ENCODE results near the gene SLC4A4. TPM values are rescaled to one million over a fixed set of nuclear protein-coding genes. Genes with fewer than 3 reads are reported as not detected.

The SLC4A4 gene
- total and polyA plus RNA-seq, 4 donors, result 3.0 to 36.7 (median 8.2) TPM

DNA sequence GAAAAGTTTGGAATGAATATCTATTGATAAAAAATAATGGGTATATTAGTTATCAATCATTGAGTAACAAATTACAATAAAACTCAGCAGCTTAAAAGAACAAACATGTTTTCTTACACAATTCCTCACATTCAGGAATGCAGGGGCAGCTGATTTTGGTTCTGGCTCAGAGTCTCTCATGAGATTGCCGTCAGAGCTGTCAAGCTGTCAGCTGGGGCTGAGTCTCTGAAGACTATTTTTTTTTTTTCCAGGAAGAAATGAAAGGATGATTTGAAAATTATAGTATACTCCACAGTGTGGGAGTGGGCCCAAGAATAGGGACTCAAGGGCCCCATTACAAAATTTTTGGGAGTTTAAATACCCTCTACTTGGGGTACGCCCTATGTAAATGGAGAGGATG is 226.0 kb downstream of the SLC4A4 start:
- no peak for DNase-seq (ENCODE audit: low spot score)
- Histone ChIP-seq H3K4me1 (ENCODE audit: control insufficient read depth in 4 of 4, insufficient read depth in 4 of 4, low read length in 3 of 4) (peaks cover 0 to 2% (median 0%) of the 10 kb centered on the region in 4 donors), H3K36me3 (ENCODE audit: control insufficient read depth in 4 of 4, insufficient read depth in 3 of 4, low read depth in 1 of 4, low read length in 3 of 4) (peaks cover 0 to 9% (median under 1%) of the 10 kb centered on the region in 4 donors), H3K9me3 (ENCODE audit: control insufficient read depth in 4 of 4, low read length in 3 of 4) (no peaks in the 10 kb centered on the region), H3K4me3 (ENCODE audit: low read depth in 1 of 3, low read length in 3 of 3) (no peak overlapping the region), H3K27ac (ENCODE audit: low read depth in 1 of 2, low read length in 2 of 2) (no peak overlapping the region), H3K9ac (ENCODE audit: low read depth in 1 of 2, low read length in 2 of 2) (no peak overlapping the region), H3K27me3 (ENCODE audit: control insufficient read depth in 4 of 4, insufficient read depth in 4 of 4, low read length in 3 of 4) (no peaks in the 10 kb centered on the region)
- WGBS, result 88% methylated on average over 2 of the region's 2 CpGs
- TF ChIP-seq, protein P1, sequence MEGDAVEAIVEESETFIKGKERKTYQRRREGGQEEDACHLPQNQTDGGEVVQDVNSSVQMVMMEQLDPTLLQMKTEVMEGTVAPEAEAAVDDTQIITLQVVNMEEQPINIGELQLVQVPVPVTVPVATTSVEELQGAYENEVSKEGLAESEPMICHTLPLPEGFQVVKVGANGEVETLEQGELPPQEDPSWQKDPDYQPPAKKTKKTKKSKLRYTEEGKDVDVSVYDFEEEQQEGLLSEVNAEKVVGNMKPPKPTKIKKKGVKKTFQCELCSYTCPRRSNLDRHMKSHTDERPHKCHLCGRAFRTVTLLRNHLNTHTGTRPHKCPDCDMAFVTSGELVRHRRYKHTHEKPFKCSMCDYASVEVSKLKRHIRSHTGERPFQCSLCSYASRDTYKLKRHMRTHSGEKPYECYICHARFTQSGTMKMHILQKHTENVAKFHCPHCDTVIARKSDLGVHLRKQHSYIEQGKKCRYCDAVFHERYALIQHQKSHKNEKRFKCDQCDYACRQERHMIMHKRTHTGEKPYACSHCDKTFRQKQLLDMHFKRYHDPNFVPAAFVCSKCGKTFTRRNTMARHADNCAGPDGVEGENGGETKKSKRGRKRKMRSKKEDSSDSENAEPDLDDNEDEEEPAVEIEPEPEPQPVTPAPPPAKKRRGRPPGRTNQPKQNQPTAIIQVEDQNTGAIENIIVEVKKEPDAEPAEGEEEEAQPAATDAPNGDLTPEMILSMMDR (IDR thresholded peaks at IDR 0.05; ENCODE audit: low read depth, low read length, missing input control), result no peak
- TF ChIP-seq, protein P2, sequence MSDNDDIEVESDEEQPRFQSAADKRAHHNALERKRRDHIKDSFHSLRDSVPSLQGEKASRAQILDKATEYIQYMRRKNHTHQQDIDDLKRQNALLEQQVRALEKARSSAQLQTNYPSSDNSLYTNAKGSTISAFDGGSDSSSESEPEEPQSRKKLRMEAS (IDR thresholded peaks at IDR 0.05), result no peak
- TF ChIP-seq YY1 (IDR thresholded peaks at IDR 0.05) (no peak), JUND (IDR thresholded peaks at IDR 0.05) (no peak), NR2F2 (IDR thresholded peaks at IDR 0.05) (no peak)

DNA sequence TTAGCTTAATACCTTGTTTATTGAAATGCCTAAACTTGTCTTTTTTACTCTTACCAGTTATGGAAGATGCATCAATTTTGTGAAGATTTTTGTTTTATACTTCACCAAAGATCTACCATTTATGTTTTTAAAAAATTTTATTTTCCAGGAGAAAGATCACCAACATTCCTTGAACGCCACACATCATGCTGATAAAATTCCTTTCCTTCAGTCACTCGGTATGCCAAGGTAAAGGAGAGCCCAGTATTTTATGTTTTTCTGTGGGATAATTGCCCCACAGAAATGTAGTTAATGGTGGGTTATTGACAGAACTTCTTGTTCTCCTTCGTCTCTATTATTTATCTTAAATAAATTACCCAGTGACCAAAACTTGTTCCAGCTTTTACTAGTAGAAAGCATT is 228.0 kb downstream of the SLC4A4 start:
- 86% methylated on average over 3 of the region's 3 CpGs for WGBS
- H3K4me1 ChIP-seq (ENCODE audit: control insufficient read depth in 4 of 4, insufficient read depth in 4 of 4, low read length in 3 of 4), result peaks cover 0 to 2% (median 0%) of the 10 kb centered on the region in 4 donors
- H3K9ac ChIP-seq (ENCODE audit: low read depth in 1 of 2, low read length in 2 of 2), result no peak overlapping the region
- H3K9me3 ChIP-seq (ENCODE audit: control insufficient read depth in 4 of 4, low read length in 3 of 4), result no peaks in the 10 kb centered on the region
- no peaks in the 10 kb centered on the region for H3K27me3 ChIP-seq (ENCODE audit: control insufficient read depth in 4 of 4, insufficient read depth in 4 of 4, low read length in 3 of 4)
- no peak for TF ChIP-seq FOXA1 (IDR thresholded peaks at IDR 0.05)
- TF ChIP-seq YY1 (IDR thresholded peaks at IDR 0.05), result no peak
- no peak for TF ChIP-seq RAD21 (IDR thresholded peaks at IDR 0.05)
- TF ChIP-seq HNF4G (IDR thresholded peaks at IDR 0.05), result no peak
- no peak for TF ChIP-seq FOXA2 (IDR thresholded peaks at IDR 0.05)
- no peak for TF ChIP-seq TAF1 (conservative IDR thresholded peaks at IDR 0.05)
- H3K36me3 ChIP-seq (ENCODE audit: control insufficient read depth in 4 of 4, insufficient read depth in 3 of 4, low read depth in 1 of 4, low read length in 3 of 4), result peaks cover 0 to 12% (median 2%) of the 10 kb centered on the region in 4 donors
- H3K27ac ChIP-seq (ENCODE audit: low read depth in 1 of 2, low read length in 2 of 2), result no peak overlapping the region
- DNase-seq (ENCODE audit: low spot score), result no peak
- no peak overlapping the region for H3K4me3 ChIP-seq (ENCODE audit: low read depth in 1 of 3, low read length in 3 of 3)

DNA sequence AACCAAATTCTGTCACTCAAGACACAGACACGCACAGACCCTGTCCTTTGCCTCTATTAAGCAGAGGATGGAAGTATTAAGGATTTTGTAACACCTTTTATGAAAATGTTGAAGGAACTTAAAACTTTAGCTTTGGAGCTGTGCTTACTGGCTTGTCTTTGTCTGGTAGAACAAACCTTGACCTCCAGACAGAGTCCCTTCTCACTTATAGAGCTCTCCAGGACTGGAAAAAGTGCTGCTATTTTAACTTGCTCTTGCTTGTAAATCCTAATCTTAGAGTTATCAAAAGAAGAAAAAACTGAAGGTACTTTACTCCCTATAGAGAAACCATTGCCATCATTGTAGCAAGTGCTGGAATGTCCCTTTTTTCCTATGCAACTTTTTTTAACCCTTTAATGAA is 229.3 kb downstream of the SLC4A4 start:
- Histone ChIP-seq H3K36me3 (ENCODE audit: control insufficient read depth in 4 of 4, insufficient read depth in 3 of 4, low read depth in 1 of 4, low read length in 3 of 4) (peaks cover 0 to 12% (median 2%) of the 10 kb centered on the region in 4 donors), H3K9me3 (ENCODE audit: control insufficient read depth in 4 of 4, low read length in 3 of 4) (no peaks in the 10 kb centered on the region), H3K4me3 (ENCODE audit: low read depth in 1 of 3, low read length in 3 of 3) (no peak overlapping the region), H3K4me1 (ENCODE audit: control insufficient read depth in 4 of 4, insufficient read depth in 4 of 4, low read length in 3 of 4) (peaks cover 0 to 2% (median 0%) of the 10 kb centered on the region in 4 donors), H3K9ac (ENCODE audit: low read depth in 1 of 2, low read length in 2 of 2) (no peak overlapping the region), H3K27me3 (ENCODE audit: control insufficient read depth in 4 of 4, insufficient read depth in 4 of 4, low read length in 3 of 4) (no peaks in the 10 kb centered on the region), H3K27ac (ENCODE audit: low read depth in 1 of 2, low read length in 2 of 2) (no peak overlapping the region)
- 0% methylated on average over 1 of the region's 1 CpG for WGBS
- TF ChIP-seq TAF1 (conservative IDR thresholded peaks at IDR 0.05) (no peak), GABPA (IDR thresholded peaks at IDR 0.05 in 1 of 2, conservative IDR thresholded peaks at IDR 0.05 in 1 of 2) (no peak), NR2F2 (IDR thresholded peaks at IDR 0.05) (no peak), FOXA2 (IDR thresholded peaks at IDR 0.05) (no peak), JUND (IDR thresholded peaks at IDR 0.05) (no peak), FOXA1 (IDR thresholded peaks at IDR 0.05) (no peak), YY1 (IDR thresholded peaks at IDR 0.05) (no peak)
- TF ChIP-seq, protein P3, sequence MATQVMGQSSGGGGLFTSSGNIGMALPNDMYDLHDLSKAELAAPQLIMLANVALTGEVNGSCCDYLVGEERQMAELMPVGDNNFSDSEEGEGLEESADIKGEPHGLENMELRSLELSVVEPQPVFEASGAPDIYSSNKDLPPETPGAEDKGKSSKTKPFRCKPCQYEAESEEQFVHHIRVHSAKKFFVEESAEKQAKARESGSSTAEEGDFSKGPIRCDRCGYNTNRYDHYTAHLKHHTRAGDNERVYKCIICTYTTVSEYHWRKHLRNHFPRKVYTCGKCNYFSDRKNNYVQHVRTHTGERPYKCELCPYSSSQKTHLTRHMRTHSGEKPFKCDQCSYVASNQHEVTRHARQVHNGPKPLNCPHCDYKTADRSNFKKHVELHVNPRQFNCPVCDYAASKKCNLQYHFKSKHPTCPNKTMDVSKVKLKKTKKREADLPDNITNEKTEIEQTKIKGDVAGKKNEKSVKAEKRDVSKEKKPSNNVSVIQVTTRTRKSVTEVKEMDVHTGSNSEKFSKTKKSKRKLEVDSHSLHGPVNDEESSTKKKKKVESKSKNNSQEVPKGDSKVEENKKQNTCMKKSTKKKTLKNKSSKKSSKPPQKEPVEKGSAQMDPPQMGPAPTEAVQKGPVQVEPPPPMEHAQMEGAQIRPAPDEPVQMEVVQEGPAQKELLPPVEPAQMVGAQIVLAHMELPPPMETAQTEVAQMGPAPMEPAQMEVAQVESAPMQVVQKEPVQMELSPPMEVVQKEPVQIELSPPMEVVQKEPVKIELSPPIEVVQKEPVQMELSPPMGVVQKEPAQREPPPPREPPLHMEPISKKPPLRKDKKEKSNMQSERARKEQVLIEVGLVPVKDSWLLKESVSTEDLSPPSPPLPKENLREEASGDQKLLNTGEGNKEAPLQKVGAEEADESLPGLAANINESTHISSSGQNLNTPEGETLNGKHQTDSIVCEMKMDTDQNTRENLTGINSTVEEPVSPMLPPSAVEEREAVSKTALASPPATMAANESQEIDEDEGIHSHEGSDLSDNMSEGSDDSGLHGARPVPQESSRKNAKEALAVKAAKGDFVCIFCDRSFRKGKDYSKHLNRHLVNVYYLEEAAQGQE (IDR thresholded peaks at IDR 0.05), result no peak
- TF ChIP-seq, protein P4, sequence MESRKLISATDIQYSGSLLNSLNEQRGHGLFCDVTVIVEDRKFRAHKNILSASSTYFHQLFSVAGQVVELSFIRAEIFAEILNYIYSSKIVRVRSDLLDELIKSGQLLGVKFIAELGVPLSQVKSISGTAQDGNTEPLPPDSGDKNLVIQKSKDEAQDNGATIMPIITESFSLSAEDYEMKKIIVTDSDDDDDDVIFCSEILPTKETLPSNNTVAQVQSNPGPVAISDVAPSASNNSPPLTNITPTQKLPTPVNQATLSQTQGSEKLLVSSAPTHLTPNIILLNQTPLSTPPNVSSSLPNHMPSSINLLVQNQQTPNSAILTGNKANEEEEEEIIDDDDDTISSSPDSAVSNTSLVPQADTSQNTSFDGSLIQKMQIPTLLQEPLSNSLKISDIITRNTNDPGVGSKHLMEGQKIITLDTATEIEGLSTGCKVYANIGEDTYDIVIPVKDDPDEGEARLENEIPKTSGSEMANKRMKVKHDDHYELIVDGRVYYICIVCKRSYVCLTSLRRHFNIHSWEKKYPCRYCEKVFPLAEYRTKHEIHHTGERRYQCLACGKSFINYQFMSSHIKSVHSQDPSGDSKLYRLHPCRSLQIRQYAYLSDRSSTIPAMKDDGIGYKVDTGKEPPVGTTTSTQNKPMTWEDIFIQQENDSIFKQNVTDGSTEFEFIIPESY (IDR thresholded peaks at IDR 0.05), result no peak
- no peak for DNase-seq (ENCODE audit: low spot score)

Data from liver (tissue), 9 donors.